SIG-M5 treated with dmso at 0.1 percent for 504 hours (cell line): Measurements from ENCODE around the gene SRPK2.
A peak's percentile ranks its signal among the peaks of the same experiment; 100 is the strongest.

Experiments used
- DNase-seq: peaks from one replicate; lab custom pipeline; 2025; ENCODE audit not compliant: unreplicated experiment; lab: John Stamatoyannopoulos, UW

SRPK2 gene

DNA sequence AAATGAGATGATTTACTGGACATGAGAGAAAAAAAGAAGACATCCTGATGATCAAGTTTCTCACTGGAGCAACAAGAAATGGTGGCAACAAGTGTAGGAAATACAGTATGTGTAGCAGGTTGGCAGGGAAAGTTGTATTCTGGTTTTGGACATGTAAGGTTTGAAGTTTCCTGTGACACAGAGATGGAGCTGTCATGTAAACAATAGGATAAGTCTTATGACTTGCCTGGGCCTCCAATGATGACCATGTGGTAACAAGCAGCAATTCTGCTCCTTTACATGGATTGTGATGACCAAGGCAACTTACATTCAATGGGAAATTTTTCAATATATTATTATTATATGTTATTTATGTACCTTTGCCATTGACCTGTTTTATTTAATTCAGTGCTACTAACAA is 249.3 kb downstream of the SRPK2 start:
- DNase-seq, result no peak

DNA sequence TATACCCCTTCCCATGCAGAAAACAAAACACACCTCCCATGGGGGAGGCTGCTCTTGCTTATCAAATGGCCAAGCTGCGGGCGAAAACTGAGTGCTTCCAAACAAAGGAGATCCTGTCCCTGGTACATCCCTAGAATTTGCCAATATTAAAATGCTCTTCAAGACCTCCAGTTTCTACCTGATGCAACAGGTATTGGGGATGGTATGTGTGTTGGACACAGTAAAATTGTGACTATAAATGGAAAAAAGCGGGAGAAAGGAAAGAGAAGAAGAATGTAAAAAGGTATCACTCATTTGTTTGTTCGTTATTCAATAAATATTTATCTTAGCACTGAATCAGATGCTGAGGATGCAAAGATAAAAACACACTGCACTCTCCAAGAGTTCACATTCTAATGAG is 250.8 kb downstream of the SRPK2 start:
- no peak for DNase-seq

DNA sequence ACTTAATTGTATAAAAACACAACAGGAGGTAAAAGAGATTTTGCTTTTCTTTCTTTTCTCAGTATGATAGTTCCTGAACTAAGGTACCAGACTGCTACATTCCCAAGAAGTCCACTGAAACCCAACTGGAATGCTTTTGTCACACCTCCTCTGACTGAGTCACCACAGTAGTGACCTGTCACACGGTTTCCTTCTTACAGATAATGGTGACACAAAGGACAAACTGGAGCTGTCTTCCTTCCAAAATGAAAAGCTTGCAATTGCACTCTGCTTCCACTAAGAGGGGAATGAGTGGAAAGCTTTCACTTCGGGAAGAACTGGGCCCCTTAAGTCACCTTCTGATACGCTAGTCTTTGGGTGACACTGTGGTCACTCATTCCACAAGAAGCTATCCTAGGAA is 252.5 kb downstream of the SRPK2 start:
- peak; percentile 15 for DNase-seq

DNA sequence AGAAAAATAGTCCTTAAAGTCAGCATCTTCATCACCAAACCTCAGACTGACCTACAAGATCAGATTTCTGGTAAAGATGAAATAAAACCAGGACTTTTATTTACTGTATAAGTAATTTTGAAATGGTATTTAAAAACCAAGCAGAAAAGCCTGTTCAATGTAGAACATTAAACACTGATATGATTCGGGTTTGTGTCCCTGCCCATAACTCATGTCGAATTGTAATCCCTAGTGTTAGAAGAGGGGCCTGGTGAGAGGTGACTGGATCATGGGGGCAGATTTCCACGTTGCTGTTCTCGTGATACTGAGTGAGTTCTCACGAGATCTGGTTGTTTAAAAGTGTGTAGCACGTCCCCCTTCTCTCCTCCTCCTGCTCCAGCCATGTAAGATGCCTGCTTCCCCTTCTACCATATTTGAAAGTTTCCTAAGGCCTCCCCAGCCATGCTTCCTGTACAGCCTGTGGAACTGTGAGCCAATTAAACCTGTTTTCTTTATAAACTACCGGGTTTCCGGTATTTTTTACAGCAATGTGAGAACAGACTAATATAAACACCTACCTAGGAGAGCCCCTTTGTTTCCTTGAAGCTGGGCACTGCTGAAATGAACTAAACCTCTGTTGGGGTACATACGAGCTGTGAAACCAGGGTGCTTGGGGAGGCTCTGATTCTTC is 254.6 kb downstream of the SRPK2 start:
- DNase-seq, result no peak

DNA sequence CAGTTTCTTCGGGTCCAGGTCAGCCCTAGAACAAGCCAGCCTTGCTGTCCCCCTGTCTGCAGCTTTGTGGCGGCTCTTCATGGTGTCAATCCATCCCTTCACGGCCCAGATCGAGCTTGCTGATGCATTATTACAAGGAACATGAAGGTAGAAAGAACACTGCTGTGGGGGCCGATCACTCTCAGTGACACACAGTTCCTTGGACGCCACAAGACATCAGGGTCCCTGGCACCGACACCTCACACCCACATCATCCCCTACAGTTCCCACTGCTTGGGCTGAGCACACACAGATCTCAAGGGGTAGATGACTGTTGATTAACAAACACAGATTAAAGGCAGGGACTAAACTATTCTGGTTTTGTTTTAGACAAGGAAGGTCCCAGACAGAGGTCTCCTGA is 255.4 kb downstream of the SRPK2 start:
- DNase-seq, result no peak

DNA sequence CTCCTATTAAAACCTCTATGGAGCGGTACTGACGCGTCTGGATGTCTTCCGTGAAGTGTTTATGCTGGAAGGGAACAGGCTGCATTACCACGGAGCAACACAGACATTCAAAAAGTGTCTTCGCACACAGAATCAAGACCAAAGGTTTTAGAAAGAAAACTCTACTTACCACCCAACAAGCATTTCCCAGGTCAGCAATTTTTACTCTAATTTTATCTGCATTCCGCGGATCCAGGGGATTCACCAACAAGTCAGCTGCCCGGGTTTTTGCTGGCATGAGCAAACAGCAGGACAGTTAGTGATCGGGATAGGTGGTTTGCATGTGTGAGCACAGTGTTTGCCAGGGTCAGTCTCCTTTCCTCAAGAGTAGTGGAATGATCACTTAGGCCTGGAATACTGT is 255.9 kb downstream of the SRPK2 start:
- no peak for DNase-seq

DNA sequence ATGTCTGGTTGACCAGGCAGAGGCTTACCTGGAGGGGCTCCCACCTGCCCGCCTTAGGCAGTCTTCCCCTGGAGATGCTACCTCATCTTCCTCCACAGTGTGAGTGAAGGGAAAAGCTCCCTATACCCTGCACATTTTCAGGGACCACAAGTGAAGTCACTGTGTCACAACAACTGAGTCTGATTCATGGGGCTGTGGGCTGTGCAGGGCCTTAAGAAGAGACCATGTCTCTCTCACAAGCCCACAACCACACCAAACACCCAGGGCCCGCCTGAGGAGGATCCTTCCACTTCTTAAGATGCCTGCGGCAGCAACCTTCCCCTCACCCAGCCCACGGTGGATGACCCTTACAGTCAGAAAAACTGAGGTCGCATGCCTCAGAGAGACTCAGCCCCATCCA is 256.4 kb downstream of the SRPK2 start:
- DNase-seq, result no peak

DNA sequence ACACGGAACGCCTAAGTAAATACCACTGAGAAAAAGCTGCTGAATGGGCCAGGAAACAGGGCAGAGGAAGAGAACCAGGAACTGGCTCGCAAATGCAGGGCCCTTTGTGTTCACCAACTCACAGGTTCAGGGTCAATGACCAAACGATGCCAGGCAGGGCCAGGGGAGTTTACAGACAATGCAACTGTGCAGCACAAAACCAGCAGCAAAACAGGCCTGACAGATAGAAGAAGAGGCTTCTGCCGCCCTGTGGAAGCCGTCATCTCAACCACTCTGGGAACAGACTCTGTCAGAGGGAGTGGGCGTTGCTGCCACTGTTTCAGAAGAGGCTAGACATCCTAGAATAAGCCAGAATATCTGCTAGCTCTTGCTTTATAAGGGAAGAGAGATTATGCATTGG is 256.8 kb downstream of the SRPK2 start:
- no peak for DNase-seq

DNA sequence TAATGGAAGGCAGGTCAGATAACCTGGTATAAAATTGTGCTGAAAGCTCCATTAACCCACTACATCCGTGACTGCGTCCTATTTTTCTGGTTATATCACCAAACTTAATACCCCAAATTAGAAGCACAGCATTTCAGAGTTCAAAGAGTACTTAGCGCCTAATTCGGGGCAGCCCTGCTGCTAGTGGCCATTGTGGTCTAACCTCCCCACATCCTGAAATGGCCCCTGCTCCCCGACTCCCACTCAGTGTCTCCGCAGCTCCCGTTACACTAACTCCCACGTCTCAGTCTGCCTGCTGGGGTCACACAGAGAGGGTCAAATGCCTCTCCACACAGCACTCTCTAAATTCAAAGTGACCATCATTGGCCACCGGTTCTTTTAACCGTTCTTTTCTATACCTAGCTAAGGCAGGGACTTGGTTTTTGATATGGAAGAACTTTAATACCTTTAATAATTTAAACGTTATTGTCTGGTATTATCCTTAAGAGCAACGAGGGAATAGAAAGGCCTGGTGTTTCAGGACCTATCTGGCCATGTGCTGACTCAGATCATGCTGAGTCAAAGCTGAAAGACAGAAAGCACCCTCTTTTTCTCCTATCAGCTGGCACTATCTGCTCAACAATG is 257.6 kb downstream of the SRPK2 start:
- no peak for DNase-seq

DNA sequence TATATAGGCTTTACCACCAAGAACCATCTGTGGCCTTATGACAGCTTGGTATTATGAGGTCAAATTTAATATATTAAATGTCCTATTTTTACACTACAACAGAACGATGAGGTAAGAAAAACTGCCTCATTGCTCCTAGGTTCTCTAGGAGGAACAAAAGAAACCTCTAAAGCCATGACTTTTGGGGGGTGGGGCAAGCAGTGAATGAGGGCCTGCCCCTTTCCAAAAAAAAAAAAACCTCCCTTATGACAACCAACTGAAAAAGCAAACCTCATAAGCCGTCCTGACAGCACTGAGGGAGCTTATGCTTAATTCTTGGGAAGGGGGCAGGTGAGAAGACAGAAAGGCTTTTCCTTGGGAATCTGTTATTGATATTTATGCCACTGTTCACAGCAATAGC is 258.1 kb downstream of the SRPK2 start:
- DNase-seq, result no peak

DNA sequence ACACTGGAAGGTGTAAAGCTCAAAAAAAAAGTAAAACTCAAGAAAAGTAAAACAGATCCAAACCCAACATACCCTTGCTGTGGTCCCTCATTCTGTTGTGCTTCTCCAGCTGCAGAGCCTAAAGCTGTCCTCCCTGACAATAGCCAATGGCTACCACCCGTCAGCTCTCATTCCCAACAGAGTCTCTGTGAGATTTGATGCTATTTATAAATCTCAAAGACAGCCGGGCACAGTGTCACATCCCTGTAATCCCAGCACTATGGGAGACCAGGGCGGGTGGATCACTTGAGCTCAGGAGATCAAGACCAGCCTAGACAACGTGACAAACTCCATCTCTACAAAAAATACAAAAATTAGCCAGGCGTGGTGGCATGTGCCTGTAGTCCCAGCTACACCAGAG is 258.7 kb downstream of the SRPK2 start:
- DNase-seq, result no peak

DNA sequence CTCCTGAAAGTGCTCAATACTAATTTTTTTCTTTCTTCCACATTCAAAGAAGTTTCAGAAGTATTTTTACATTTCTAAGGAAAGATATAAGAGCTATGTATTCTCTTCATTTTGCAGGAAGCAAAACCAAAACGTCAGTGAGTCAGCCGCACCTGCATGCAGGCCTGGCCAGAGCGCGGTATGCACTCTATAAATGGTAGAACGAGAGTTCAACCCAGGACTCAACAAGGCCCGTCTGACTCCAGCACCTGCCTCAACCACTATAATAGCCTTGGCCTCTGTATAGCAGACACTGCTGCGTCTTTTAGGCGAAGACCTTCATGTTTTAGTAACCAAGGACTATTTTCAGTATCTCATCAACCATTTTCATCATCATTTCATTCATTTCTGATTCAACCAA is 261.5 kb downstream of the SRPK2 start:
- no peak for DNase-seq

DNA sequence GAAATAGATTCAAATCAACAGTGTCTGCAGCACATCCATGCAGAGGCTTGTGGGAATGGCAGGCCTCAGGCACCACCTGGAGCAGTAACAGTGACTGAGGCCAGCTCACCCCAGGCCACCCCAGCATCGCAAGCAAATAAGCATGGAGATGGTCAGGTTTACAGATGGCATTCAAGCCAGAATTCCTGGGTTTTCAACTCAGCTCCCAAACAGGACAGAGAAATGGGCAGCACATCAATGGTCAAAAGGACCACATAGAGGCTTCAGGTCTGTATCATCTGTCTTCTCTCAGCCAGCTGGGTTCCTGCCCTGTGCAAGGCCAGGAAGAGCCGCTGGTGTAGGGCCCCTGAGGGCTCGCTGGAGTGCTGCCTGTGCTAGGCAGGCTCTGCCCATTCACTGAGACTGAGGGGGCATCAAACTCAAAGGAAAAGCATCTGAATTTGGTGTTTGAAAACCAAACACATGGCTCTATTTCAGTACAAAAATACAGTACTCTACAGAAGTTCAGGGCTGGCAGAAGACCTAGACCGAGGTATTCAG is 262.2 kb downstream of the SRPK2 start:
- no peak for DNase-seq

DNA sequence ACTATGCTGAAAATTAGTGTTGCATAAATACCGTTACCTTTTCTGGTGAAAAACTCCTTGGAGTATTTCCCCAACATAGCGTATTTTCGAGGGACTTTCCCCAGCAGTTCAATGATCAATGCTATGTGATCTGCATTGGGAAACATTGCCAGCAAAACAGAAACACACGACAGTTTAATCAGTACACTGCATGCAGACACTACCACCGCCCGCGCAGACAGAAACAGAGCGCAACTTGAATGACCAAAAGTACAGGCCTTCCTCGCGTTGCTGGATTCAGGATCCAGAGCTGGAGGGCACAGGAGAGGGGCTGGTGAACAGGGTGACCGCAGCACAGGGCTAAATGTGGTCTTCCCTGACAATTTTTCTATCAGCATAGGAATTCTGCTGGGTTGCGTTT is 263.0 kb downstream of the SRPK2 start:
- no peak for DNase-seq

DNA sequence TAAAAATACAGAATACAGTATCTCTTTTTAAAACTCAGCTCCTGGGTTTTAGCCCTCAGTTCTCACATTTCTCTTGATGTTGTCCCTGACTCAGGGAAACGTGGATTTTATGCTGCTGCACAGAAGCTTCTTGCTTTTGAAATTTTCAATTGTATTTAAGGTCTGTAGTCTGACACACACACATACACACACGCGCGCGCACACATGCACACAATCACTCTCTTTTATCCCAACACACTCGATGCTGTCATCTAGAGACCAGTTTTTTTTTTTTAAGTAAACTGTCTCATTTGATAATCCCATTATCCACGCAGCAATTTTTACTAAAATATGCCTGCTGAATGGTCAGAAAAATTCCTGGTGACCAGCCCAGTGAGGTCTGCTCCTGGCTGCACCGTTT is 266.1 kb downstream of the SRPK2 start:
- no peak for DNase-seq

DNA sequence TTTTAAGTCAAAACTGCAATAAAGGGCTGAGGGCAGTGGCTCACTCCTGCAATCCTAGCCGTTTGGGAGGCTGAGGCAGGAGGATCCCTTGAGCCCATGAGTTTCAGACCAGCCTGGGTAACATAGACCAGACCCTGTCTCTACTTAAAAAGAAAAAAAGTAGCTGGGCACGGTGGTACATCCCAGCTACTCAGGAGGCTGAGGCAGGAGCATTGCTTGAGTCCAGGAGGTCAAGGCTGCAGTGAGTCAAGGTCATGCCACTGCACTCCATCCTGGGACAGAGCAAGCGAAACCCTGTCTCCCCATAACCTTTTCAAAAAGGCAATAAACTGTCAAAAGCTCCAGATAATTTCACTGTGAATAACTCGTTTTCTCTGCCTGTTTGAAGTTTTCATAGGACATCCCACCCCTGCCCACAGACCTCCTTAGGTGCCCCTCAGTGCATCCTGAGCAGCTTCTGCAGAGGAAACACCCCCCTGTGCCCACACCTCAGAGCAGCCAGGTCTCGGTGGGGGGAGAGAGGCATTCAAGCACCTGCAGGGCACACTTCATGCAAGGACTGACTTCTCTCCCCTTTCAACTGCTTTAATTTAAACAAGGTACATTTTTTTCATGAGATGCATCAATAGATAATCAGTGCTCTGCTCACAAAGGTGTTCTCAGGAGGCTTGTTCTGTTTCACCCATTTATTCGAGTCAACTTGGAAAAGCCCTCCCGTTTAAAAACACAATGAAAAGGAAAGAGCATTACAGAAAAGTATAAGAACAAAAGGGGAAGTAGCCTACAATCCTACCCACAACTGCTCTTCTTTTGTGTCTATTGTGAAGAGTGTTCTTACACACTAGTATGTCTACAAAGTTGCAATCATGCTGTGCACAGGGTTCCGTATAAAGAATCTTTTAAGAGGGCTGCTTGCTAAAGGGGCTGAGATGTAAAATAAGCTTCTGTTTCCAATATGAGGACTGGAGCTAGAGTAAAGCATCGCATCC is 269.8 kb downstream of the SRPK2 start:
- peak; percentile 37 for DNase-seq

DNA sequence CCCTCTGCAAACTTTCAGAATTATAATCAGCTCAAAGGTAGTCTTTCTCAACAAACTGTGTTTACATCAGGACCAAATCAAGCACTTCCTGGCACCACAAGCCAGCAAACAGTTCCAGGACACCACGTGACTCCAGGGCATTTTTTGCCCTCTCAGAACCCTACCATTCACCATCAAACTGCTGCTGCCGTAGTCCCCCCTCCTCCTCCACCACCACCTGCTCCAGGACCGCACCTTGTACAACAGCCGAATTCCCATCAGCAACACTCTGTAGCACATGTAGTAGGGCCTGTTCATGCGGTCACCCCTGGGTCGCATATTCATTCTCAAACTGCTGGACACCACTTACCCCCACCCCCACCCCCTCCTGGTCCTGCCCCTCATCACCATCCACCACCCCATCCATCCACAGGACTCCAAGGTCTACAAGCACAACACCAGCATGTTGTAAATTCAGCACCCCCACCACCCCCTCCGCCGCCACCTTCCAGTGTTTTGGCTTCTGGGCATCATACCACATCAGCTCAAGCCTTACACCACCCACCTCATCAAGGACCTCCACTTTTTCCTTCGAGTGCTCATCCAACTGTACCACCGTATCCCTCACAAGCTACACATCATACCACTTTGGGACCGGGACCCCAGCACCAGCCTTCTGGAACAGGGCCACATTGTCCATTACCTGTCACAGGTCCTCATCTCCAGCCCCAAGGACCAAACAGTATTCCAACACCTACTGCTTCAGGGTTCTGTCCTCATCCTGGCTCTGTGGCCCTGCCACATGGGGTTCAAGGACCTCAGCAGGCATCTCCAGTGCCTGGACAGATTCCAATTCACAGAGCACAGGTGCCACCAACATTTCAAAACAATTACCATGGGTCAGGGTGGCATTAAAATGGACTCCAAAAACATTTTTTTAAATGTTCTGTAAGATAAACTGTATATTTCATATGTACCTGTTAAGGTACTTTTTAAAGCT is 276.0 kb downstream of the SRPK2 start:
- no peak for DNase-seq

DNA sequence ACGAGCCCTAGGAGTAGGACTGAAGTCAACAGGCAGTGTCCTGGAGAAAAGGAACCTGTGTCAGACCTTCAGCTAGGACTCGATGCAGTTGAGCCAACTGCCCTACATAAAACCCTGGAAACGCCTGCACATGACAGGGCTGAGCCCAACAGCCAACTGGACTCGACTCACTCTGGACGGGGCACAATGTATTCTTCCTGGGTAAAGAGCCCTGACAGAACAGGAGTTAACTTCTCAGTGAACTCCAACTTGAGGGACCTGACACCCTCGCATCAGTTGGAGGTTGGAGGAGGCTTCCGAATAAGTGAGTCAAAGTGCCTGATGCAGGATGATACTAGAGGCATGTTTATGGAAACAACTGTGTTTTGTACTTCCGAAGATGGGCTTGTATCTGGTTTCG is 281.3 kb downstream of the SRPK2 start:
- DNase-seq, result no peak

DNA sequence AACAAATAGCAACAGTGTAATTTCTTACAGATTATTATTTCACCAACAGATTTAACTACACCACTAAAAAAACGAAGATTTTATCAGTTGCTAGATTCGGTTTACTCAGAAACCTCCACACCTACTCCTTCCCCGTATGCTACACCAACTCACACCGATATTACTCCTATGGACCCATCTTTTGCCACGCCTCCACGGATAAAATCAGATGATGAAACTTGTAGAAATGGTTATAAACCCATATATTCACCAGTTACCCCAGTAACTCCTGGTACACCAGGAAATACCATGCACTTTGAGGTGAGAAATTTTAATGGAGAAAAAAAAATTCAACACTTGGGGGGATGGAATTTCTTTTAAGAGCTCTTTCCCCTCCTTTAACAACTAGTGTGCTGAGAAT is 282.2 kb downstream of the SRPK2 start:
- DNase-seq, result no peak

DNA sequence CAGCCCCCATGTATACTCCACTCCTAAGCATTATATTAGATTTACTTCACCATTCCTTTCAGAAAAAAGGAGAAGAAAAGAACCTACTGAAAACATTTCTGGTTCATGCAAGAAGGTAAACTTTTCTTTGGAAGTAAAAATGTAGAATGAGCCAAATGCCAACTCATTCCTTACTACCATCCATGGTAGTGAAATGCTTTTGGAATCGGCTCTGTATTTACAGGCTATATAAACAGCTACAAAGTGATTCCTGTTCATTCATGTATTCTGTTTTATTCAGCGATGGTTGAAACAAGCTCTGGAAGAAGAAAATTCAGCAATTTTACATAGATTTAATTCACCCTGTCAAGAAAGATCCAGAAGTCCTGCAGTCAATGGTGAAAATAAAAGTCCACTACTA is 283.1 kb downstream of the SRPK2 start:
- DNase-seq, result no peak
